Glomerular visceral epithelial cell (primary cell): Measurements from ENCODE around the gene KATNAL1.
"Not testable (repeated sequence)": the region's sequence is repeated elsewhere in the genome, so short reads cannot be mapped to it uniquely, and the experiment has no call there.

Experiments
- DNase-seq: peaks from one replicate; pipeline ENCODE4 v3.0.0-alpha.2; 2016; ENCODE audit errors: extremely low spot score

KATNAL1 gene

DNA sequence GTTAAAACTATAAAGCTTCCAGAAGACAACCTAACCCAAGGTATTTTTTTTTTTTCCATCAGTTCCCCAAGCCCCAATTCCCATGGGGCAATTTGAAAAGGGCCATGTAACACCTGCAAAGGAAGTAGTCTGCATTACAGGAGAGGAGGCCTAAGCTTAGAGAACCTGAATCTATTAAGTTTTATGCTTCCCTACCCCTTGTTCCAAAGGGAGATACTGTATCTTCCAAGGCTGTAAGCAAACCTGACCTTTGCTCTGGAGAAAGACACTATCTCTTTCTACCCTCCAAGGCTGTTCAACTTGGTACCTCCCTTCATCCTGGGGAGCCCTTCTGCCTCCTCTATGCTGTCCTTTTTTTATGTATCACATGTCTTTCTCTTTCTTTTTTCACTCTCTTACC, 15.0 kb downstream of the KATNAL1 start:
- DNase-seq = no peak

DNA sequence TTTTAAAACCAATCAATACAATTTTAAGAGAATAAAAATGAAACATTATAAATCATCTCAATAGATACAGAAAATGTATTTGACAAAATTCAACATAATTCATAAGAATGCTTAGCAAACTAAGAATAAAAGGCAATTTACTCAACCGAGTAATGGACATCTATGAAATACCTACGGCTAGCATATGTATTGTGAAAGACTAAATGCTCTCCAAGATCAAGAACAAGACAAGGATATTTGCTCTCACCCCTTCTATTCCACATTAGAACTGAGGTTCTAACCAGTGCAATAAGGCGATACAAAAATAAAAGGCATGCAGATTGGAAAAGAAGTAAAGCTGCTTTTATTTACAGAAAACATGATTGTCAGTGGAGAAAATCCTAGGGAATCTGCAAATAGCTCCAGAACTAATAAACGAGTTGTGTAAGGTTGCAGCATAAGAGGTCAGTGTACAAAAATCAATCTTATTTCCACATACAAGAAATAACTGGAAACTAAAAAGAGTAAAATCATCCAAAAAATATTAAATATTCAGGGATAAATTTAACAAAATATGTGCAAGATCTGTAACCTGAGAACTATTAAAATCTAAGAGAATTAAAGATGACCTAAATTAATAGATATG, 16.4 kb downstream of the KATNAL1 start:
- no peak for DNase-seq

DNA sequence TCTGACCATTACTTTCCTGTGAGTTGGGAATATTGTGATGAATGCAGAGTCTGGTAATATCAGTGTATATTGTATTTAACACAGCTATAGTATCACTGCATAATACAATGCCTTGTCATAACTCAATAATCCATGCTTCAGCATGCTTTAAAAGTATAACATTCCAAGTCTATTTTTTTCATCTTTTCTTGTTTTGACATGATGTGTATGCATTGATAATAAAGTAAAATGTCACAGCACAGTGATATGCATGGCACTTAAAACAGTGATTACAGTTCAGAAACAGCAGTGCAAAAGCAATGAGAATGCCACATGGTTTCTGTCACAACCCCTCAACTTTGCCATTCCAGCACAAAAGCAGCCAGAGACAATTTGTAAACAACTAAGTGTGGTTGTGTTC, 17.8 kb downstream of the KATNAL1 start:
- DNase-seq = no peak

DNA sequence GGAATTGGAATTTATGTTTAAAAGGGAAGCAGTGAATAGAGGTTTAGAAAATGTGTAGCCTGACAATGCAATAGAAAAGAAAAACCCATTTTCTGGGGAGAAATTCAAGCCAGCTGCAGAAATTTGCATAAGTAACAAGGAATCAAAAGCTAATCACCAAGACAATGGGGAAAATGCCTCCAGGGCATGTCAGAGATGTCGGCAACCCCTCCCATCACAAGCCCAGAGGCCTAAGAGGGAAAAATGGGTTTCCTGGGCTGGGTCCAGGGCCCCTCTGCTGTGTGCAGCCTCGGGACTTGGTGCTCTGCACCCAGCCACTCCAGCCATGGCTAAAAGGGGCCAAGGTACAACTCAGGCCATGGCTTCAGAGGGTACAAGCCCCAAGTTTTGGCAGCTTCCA, 21.3 kb downstream of the KATNAL1 start:
- DNase-seq = not testable (repeated sequence)

DNA sequence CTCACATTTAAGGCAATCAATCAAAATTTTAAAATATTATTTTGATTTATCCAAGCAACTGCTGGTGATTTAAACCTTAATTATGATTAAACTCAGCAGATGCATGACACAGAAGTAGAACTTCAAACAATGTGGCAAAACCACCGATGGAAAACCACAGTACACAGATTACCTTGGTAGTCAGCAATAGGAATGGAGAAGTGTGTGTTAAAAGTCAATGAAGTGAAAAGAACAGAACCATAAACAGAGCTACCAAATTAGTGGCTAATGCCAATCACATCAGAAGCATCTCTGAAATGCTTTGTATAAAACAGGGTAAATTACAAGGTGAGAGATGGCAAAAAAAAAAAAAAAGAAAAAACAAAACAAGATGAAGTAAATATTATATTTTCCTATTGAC, 31.2 kb downstream of the KATNAL1 start:
- peak; percentile 13 for DNase-seq

DNA sequence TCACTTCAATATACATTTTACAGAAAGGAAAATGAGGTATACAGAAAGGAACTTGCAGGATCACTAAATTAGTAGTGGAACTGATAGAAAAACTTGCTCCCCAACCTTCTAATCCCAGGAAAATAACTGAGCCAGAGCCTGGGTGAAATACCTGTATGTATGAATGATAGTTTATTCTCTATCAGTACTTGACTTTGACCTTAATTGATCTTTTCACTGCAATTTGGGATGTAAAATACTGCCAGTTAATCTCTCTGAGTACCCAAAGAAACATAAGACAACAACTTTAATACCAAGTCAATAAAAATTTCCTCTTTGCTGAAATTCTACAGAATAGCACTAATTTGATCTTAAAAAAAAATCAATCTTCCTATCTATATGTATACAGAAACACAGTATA, 33.3 kb downstream of the KATNAL1 start:
- DNase-seq = no peak

DNA sequence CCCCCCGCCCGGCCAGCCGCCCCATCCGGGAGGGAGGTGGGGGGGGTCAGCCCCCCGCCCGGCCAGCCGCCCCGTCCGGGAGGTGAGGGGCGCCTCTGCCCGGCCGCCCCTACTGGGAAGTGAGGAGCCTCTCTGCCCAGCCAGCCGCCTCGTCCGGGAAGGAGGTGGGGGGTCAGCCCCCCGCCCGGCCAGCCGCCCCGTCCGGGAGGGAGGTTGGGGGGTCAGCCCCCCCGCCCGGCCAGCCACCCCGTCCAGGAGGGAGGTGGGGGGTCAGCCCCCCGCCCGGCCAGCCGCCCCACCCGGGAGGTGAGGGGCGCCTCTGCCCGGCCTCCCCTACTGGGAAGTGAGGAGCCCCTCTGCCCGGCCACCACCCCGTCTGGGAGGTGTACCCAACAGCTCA, 37.3 kb downstream of the KATNAL1 start:
- not testable (repeated sequence) for DNase-seq

DNA sequence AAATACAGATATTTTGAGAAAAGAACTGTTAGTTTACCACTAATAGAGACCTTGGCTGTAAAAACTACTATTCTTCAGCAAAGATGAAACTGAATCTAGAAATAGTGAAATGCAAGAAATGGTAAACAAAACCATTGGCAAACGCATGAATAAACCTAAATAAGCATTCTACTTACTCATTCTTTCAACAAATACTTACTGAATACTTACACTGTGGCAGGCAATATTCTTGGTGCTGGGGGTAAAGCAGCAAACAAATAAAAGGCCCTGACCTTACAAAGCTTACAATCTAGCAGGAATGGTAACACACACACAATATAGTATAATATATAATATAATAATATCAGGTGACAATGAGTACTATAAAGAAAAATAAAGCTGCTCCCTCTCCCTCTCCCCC, 38.7 kb downstream of the KATNAL1 start:
- DNase-seq = no peak

DNA sequence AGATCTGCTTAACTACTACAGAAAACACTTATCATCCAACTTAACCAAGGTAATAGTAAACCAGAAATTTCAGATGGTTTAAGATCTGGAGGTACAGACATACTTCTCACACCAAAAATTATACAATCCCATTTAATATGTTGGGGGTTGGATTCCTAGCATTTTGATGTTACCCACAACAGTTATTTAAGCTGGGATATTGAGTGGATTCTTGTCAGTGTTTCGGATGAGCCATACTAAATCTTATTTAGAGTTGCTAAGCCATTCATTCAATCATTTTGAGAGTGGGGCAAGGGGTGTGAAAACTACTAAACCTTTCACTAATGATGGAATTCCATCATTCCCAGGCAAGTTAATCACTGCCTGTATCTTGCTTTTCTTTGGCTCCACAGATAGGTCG, 40.6 kb downstream of the KATNAL1 start:
- DNase-seq = no peak

DNA sequence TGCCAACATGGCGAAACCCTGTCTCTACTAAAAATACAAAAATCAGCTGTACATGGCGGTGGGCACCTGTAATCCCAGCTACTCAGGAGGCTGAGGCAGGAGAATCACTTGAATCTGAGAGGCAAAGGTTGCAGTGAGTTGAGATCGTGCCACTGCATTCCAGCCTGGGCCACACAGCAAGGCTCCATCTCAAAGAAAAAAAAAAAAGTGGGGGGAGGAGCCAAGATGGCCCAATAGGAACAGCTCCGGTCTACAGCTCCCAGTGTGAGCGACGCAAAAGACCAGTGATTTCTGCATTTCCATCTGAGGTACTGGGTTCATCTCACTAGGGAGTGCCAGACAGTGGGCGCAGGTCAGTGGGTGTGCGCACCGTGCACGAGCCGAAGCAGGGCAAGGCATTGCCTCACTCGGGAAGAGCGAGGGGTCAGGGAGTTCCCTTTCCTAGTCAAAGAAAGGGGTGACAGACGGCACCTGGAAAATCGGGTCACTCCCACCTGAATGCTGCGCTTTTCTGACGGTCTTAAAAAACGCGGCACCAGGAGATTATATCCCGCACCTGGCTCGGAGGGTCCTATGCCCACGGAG, 48.1 kb downstream of the KATNAL1 start:
- not testable (repeated sequence) for DNase-seq

DNA sequence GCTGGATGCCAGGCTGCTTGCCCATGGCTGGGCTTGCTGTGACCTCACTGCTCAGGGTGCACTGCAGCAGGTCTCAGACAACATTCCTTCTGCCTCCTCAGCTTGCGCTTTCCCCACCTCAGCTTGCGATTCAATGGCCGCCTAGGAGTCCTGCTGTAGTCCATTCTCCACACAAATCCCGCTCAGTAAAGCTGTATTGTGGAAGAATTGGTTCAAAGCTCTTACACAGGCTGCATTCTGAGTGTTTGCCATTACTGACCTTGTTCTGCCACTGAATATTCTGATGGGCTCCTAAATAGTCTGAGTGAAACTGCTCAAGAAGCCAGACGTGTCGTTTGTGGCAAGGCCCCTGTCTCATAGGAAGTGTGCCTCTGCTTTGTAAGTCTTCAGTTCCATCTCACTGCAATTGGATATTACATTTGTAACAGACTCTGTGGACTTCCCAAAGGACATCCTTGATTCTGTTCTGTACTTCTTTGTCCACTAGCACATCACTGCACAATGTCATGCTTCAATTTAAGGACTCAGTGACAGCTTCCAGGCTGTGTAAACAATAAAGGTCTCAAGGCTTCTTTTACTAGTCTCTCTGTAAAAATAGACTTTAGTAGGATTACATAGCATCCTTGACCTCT, 49.8 kb downstream of the KATNAL1 start:
- peak; percentile 7 for DNase-seq

DNA sequence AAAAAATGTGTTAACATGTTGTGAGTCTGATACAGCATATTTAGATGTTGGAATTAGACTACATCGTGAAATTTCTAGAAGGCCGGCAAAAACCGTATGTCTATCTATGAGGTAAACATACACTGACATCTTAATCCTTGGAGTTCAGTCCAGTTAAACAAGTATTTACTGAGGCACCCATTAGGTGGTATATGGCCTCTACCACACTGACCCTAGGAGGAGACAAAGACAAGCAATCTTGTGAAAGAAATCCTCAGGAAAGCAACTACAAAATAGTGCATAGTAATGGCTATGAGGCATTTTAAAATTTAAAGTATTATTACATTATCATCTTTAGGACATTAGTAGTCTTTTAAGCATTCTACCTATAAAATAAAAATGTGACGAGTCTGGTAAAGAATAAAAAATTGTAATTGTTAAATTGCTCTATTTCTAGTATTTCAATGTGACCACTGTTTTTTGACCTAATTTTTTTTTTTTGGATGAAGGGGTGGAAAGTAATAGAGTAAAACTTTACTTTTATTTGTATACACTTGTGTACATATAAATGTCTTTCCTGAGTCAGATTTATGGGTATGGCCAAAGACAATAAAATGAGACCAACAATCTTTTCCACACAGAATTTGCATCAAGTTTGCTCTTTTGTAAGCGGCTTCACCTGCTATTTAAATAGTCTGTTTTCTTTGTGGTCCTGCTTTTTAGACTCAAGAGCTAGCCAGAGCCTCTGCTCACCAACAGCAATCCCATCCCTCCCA, 50.5 kb downstream of the KATNAL1 start:
- no peak for DNase-seq

DNA sequence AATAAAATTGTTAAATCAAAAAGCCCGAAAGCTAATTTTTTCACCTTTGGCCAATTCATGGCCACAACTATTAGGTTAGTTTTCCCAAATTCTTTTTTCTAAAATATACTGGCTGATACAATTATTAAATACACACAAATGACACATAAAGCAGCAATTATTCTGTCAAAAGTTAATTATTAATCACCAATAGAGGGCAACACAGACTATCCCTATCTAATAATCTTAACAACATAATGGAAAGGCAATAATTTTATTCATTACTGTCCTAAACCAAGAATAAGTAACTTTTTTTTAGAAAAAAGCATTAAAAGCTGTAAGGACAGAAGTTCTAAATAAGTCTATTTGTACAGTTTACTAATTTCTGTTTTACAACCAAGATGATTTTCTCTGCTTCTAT, 51.7 kb downstream of the KATNAL1 start:
- DNase-seq = no peak

DNA sequence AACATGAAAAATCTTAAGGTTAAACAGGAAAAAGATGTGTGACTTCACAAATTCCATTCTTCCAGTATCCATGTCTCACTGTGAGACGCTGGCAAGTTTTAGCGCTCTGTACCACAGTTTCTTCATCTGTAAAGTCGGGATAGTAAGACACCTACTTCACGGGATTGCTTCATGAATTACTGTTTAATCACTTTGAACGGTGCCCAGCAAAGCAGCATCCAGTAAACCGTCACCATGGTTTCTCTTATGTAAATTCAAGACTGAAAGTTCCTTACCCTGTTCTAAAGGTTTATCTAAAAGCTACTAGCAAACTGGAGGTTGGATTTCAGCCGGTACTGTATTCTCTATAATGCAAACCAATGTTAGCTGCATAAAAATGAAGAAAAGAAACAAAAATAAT, 53.5 kb downstream of the KATNAL1 start:
- no peak for DNase-seq

DNA sequence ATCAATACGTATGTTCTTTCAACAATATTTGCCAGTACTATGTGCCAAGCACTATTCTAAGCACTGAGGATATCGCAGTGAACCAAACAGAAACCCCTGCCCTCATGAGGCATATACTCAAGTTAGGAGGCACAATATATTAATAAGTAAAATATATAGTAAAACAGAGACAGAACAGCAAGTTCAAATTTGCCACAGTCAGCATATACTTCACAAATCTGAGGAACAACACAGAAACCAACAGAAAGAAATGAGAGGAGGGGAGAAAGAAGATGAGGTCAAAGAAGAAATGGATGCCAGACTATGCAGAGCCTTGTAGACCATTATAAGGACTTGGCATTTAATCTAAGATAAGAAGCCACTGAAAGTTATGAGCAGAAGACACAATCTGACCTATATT, 59.9 kb downstream of the KATNAL1 start:
- DNase-seq = no peak

DNA sequence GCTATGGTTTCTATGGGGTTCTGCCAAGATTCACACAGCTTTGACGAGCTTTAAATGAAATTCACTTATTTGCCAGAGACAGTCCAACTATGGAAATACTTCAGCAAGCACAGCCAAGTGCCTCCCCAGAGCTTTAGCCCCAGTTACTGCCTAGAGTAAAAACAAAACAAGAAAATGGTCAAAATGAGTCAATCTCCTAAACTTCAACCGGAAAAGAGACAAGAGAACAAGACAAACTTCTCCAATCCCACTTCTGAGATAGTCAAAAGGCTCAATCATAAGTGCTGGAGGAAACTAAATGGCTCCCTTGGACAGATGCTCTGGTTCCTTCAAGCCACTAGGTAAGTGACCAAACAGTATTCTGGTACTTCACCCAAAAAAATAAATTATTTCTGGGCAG, 65.8 kb downstream of the KATNAL1 start:
- no peak for DNase-seq

DNA sequence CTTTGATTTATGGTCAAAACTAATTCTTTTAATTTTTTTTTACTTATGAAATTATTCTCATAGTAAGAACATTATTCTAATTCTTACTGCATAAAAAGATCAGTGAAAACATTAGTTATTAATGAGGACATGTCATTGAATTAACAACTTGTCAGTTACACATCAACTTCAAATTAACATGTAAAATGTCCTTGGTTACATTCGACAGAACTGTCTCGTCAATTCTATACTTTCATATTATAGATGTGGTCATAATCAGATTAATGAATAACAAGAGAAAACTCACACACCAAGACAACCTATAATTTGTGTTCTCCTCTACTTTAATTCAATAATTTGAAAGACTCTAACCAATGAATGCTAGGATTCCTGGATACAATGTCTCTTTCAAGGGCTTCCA, 66.7 kb downstream of the KATNAL1 start:
- DNase-seq = no peak

DNA sequence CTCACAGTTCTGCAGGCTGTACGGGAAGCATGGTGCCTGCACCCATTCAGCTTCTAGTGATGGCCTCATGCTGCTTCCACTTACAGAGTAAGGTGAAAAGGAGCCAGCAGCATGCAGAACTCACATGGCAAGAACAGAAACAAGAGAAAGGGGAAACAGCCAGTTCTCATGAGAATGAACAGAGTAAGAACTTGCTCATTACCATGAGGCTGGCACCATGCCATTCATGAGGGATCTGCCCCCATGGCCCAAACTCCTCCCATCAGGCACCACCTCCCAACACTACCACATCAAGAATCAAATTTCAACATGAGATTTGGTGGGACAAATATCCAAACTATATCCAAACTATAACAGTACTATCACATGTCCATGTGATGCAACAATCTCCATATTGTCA, 72.1 kb downstream of the KATNAL1 start:
- DNase-seq = no peak

DNA sequence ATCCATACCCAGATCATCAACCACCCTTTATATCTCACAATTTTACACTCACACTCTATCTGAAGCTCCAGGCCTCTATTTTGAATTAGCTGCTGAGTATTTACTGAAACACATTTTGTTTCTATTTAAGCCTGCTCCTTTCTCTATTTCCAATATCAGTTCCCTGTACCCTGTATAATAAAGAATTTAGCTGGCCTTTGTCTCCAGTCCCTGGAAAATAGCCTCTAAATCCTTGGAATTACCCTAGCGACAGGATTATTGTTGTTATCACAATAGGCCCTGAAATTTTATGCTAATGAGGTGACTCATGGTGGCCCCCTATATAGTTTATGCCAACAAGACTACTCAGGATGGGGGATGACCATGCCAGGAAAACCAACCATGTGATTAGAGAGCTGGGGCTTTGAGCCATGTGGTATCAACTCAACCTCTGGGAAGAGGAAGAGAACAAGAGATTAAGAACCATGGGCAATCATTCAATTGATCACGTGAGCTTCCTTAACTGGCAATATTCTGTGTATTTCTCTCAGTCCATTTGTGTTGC, 72.7 kb downstream of the KATNAL1 start:
- DNase-seq = peak; percentile 6

DNA sequence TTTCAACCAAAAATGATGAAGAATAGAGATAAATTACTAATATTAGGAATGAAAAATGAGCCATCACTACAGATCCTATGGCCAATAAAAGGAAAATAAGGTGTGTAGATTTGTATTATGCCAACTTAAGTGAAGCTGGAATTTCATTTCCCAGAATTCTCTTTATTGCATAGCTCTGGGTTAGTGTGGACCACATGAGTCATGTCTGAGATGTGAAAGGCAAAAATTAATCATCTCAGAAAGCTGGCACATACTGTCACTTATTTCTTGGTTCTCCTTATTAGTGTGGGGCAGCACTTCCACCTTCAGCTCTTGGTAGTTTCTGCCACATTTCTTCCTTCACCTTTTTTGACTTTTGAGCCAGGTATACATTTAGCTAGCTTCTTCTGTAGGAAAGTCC, 82.6 kb downstream of the KATNAL1 start:
- DNase-seq = peak; percentile 62

DNA sequence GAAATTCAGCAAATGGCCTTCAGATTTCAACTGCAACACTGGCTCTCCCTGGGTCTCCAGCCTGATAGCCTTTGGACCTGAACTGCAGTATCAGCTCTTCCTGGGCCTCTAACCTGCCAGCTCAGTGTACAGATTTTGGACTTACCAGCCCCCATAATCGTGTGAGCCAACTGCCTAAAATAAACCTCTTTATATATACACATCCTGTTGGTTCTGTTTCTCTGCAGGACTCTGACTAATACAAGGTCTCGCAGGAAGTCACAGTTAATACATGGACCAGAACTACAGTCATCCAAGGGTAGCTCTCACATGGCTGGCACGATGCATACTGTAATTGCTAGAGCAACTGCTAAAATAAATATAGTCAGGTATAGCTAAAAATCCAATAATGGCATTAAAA, 85.1 kb downstream of the KATNAL1 start:
- no peak for DNase-seq

DNA sequence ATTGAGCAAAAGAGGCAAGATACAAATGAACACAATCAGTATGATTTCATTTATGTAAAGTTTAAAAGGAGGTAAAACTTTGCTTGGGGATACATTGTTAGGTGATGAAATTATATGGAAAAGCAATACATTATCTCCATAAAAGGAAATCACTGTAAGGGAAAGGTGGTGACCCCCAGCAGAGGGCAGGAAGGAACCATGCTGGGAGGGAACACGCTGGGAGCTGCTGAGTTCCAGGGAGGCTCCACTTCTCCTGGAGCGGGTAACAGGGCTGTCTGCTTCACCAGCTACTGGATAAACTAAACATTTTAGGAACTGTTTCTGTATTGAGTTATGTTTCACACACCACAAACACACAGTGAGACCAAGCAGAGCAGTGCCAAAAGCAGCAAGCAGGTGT, 91.2 kb downstream of the KATNAL1 start:
- no peak for DNase-seq

DNA sequence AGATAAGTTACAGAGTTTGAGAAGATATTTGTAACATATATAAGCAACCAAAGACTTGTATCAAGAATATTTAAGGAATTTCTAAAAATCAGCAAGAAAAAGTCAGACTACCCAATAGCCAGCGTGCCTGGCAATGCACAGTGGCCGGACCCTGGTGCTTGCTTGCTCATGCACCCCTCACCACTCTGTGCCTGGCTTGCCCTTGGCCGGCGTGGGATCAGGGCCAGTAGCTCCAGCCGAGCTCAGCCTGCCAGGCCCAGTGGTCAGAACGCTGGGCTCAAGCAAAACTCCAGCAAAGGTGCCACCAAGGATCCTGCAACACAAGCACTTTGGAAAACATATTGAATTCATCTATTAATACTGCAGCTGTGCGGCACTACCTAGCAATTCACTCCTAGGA, 95.1 kb downstream of the KATNAL1 start:
- no peak for DNase-seq
